Vagina (tissue), 2 donors: ENCODE data around the gene MAB21L3.

ENCODE experiments used
- CTCF ChIP-seq, 3 experiments: fragments of 450-650 bp in 2 of 3; fragments of 200-600 bp in 1 of 3; sonication (generic) in 1 of 3; IDR thresholded peaks; one replicate each; pipeline ENCODE4 v1.5.1; 2017 to 2019; ENCODE audit warnings: antibody characterized with exemption in 3 of 3, mild to moderate bottlenecking in 2 of 3, moderate library complexity in 2 of 3
- POLR2A ChIP-seq, 2 donors: fragments of 450-650 bp; IDR thresholded peaks; one replicate each; pipeline ENCODE4 v1.6.1; 2017; ENCODE audit warnings: antibody characterized with exemption in 2 of 2, mild to moderate bottlenecking in 2 of 2, moderate library complexity in 2 of 2
- POLR2AphosphoS5 ChIP-seq, 2 donors: sonication (generic); formaldehyde crosslinking; IDR thresholded peaks; one replicate each; pipeline ENCODE4 v1.9.0; 2017; ENCODE audit warnings: antibody characterized with exemption in 2 of 2, mild to moderate bottlenecking in 2 of 2, low read depth in 1 of 2; ENCODE audit not compliant: insufficient read depth in 1 of 2

GRCh38 chr1:116127848-116128540 is 16.8 kb downstream of the MAB21L3 start:
- no peak for TF ChIP-seq CTCF (IDR thresholded peaks at IDR 0.05)
- no peak for TF ChIP-seq POLR2A (IDR thresholded peaks at IDR 0.05)
- no peak for TF ChIP-seq POLR2AphosphoS5 (IDR thresholded peaks at IDR 0.05; ENCODE audit: insufficient read depth in 1 of 2, low read depth in 1 of 2)
